Stimulated activated CD8-positive, alpha-beta memory T cell treated with anti-CD3 and anti-CD28 coated beads, Interleukin-12 subunit alpha, Interleukin-12 subunit beta, amount 100 ng/mL, for 24 hours (primary cell): ENCODE results near the gene LCNL1.
A peak's percentile ranks its signal among the peaks of the same experiment; 100 is the strongest.
"Not testable (repeated sequence)": the region's sequence is repeated elsewhere in the genome, so short reads cannot be mapped to it uniquely, and the experiment has no call there.

Source experiments
- DNase-seq: peaks from one replicate; pipeline ENCODE4 v3.0.0-alpha.2; 2020; ENCODE audit errors: extremely low read depth

LCNL1 gene

DNA sequence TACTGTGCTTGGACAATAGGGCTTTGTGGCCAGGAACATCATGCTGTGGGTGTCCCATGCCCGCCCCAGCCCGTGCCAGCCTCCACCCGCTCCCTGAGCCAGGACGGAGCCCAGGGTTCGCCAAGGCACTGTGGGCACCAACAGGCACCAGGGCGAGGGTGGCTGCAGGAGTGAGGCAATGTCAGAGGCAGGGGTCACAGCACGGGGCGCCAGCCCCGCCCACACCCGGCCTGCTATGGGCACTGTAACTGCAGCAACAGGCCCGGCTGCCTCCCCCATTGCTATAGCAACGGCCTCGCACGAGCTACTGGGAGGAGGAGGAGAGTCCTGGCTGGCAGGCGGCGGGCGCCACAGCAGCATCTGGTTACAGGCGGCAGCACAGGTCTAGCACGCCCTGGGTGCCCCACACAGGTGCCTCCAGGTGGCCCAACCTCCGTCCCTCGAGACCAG, 42.7 kb downstream of the LCNL1 start:
- no peak for DNase-seq

DNA sequence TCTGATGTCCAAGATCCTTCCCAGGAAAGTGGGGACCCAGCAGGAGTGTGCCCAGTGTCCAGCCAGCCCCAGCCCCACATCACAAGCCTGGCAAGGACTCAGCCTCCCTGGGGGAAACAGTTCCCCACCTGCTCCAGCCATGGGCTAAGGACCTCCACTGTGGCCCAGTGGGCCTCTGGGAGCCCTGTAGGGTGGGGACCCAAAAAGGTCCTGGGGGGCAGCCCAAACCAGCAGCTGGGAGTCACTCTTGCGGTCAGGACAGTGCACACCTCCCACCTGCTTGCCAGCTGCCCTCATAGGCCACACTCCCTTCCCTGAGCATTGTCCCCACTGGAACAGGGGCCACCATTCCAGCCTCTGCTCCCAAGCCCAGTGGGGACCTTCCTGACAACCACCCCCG, 43.6 kb downstream of the LCNL1 start:
- DNase-seq: no peak

DNA sequence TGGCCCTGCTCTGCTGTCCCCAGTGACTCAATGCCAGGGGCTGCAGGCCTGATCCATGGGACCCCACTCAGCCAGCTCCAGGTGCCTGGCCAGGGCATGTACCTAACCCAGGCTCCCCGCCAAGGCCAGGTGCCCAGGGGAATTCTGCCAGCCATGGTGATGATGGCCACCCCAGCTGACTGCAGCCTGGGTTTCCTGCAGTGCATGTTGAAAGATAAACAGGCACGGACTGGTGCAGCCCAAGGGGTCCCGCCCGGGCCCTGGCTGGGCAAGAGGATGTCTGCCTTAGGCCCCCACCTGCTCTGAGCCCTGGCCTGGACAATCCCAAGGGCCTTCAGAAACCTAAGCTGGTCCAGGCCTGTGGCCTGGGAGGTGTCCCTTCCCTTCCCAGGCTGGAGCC, 44.0 kb downstream of the LCNL1 start:
- DNase-seq: no peak

DNA sequence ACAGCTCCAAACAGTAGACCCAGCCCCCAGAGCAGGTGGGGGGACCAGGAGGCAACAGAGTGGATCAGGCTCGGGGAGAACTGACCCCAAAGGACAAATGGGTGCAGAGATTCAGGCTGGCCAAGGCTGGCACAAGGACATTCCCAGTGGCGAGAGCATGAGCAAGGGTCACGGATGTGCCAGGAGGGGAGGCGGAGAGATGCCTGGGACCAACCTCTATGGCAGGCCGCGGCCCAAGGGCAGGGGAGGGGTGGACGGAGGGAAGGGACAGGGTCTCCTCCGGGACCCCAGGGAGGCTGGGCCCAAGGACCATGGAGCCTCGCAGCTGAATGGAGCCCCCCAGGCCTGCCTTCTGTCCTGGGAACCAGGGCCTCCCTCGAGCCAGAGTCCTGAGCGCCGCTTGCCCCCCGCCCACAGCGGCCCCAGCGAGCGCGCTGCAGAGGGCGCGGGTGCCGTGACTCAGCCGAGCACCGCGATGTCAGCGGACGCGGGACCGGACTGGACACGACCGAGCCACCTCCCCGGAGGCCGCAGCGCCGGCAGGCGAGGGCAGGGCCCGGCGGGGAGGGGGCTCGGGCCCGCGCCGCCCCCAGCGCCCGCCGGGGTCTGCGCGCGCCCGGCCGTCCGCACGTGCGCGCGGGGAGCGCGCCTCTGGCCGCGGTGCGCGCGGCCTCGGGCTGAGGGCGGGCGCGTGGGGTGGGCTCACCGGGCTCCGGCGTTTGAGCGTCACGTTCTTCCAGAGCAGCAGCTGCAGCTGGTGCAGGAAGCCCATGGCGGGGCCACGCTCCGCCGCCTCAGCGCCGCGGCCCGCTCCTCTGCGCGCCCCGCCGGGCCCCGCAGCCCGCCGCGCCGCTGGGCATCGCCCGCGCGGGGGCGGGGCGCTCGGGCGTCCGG, 44.8 kb downstream of the LCNL1 start, which contains the start of gene ABCA2:
Gene ABCA2, minus strand, starts transcription at position 869 of the 894 bp plus-strand sequence. Its CDS starts 97 bp downstream, at position 772.
- DNase-seq: no peak

DNA sequence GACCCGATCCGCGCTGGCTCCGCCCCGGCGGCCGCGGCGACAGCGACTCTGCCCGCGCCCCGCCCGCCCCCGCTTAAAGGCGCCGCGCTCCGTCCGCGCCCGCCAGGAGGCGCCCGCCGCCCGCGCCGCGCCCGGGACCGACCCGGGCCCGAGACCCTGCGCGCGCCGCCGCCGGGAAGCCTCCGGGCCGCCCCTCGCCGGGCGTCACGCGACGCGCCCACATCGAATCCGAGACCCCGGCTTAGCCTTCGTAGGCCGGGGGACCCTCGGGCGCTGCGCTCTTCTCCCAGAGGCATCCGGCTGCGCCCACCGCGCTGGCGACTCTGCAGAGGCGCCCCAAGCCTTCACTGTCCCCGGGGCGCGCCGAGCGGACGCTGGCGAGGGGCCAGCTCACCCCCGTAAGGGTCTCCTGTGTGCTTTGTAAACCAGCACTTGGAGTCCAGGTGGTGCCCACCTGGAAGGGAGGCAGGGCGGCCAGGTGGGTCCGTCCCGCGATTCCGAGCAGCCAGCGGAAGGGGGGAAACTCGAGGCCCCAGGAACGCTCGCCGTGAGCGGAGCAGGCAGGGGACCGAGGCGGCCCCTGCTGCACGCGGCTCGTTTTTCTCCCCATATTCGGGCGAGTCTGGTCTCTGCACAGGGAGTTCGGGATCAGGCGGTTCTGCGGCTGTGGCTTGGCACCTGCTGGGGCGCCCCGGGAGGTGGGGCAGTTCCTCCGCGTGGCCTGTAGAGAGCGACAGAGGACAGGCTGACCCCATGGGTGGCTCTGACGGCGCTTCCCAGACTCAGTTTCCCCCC, 45.7 kb downstream of the LCNL1 start:
- peak; percentile 30 for DNase-seq

DNA sequence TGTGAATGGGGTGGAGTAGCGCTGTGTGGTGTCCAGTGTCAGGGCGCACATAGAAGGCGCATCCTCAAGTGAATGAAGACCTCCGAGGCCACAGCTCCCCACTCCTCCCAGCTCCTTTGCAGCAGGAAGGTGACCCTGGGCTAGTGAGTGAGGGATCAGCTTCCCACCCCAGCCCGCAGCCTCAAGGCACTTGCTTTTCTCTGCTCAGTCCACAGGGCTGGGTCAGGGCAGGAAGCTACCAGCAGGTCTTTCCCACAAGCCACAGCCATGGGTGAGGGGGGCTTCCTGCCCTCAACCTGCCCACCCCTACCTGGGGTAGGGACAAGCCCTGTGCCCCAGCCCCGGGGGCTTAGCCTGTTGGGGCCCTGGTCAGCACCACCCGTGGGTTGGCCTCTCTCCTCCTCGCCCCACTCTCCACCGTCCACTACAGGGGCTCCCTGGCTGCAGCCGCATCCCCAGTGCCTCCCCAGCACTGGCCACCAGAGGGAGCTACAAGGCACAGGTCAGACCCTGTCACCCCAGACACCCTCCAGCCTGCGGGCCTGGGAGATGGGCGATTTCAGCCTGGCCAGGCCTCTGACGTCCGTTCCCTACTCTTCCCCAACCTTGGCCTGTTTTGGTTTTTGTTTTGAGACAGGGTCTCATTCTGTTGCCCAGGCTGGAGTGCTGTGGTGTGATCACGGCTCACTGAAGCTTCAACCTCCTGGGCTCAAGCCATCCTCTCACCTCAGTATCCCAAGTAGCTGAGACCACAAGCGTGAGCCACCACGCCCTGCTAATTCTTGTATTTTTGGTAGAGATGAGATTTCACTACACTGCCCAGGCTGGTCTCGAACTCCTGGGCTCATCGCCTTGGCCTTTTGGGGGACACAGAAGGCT, 46.5 kb downstream of the LCNL1 start:
- DNase-seq: peak; percentile 47

DNA sequence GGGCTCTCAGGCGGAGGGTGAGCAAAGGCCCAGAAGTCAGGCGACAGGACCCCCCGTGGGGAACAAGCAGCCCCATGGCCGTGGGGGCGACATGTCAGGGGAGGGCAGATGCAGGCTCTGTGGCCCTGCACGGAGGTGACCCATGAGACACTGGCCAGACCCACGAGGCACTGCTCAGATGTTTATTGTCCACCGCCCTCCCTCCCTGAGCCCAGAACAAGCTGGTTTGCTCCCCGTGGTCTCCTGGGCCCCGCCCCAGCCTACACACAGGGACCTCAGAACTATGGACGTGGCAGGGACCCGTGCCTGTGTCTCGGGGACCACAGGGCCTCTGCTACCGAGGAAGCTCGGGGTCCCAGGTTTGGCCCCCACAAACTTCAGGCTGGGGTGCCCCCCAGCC, 47.2 kb downstream of the LCNL1 start:
- DNase-seq: no peak

DNA sequence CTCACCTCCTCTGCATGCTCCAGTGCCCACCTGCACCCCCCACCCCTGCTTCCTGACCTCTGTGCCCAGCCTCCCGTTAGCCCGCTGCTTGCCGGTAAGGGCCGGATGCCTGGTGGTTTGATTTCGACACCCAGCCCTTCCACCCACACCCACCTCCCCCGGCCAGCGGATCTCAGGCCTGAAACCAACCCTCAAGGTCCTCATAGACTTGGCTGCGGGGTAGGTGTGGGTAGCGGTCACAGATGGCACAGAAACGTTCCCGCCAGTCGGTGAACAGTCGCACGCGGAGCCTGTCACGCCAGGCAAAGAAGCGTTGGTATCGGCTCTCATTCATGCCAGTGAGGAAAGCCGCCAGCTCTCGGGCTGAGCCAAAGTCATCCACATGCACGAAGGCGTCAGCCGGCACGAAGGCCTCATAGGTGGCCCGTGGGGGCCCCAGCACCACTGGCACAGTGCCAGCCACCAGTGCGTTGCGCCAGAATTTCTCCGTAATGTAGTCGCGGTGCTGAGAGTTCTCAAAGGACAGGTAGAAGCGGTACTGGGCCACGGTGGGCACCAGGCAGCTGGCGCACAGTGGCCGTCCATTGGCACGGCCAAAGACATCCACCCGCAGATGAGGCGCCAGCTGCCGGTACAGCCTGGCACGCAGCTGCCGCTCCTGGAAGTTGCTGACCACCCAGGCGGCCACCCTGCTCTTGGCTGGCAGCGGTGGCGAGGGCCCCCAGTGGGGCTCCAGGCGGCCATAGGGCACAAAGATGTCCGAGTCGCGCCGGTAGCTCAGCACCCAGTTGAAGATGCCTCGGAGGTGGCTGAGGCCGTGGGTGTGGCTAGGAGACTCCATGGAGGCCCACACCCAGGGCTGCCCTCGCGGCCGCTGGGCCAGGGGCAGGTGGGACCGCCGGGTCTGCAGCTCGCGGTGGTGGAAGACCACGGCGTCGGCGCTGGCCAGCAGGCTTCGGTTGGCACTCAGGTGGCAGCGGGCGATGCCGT, 48.0 kb downstream of the LCNL1 start:
- no peak for DNase-seq

DNA sequence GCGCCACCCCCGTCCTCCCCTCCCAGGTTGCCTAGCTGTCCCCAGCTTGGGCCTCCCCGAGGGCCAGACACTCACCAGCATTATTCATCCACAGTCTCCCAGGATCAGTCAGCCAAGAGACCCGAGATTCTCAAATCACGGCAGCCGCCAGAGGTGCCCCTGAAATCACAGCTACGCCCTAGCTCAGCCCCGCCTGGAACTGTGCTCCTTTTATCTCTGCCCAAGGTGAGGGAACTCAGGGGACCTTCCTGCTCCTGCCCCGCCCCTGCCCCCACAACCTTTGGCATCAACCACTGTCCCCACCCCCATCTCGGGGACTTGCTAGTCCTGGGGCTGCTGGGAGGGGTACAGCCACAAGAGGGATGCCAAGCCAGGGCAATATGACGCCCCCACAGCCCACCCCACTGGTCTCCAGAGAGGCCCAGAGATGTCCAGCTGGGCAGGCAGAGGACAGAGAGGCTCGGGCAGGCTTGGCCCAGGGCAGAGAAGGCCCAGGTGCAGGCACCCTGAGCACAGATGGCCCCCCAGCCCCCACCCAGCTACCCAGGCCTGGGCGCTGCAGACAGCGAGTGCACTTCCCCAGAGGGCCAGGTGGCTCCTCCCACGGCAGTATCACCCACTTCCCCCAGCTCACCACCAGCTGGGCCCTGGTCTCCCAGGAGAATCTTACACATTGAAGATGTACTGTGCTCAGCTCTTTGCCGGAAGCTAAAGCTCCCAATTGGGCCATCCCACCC, 49.3 kb downstream of the LCNL1 start, which contains the start of gene FUT7:
Gene FUT7, minus strand, starts transcription at position 185 of the 737 bp plus-strand sequence. Its CDS starts 97 bp downstream, at position 88.
- no peak for DNase-seq

DNA sequence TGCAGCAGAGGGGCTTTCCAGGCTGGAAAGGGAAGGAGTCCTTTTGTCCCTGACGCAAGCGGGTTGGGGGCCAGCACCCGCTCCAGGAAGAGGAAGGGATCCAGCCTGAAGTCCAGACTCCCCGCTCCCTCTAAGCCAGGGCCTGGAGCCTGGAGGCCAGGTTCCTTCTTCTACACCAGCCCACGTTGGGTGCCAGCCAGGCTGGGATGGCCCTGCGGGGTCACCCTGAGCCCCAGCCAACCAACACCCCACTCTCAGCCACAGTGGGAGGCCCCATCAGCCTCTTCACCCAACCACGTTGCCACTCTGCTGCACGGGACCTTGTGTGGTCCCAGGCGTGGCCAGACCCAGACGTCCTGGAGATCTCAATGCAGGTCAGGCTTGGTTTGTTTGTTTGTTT, 50.1 kb downstream of the LCNL1 start:
- no peak for DNase-seq

DNA sequence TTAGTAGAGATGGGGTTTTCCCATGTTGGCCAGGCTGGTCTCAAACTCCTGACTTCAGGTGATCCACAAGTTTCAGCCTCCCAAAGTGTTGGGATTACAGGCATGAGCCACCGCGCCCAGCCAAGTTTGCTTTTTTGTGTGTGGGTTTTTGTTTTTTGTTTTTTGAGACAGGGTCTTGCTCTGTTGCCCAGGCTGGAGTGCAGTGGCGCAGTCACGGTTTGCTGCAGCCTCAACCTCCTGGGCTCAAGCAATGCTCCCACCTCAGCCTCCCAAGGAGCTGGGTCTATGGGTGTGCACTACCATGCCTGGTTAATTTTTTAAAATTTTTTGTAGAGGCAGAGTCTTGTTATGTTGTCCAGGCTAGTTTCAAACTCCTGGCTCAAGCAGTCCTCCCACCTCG, 50.7 kb downstream of the LCNL1 start:
- not testable (repeated sequence) for DNase-seq

DNA sequence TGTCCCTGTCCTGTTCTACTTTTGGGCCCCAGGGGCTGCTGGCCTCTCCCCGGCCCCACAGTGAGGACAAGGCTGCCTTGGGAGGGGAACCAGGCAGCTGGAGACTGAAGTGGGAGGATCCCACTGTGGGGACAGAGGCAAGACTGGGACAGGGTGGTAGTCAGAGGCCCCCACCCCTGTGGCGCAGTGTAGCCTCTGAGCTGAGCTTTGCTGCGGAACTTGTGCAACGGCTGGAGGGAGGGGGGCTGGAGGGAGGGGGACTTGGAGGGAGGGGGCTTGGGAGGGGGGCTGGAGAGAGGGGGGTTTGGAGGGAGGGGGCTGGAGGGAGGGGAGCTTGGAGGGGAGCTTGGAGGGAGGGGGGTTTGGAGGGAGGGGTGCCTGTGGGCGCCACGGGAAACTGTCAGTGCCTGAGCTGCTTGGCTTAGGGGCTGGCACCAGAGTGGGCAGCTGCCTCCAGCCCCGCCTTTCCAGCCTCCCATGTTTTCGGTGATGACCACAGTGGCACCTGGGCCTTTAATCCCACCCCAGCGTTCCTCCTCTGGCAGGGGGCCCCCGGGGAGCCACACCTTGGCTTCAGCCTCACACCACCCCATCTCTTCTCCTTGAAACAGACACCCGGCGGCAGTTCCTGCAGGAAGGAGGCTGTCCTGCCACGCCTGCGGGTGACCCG, 51.4 kb downstream of the LCNL1 start:
- no peak for DNase-seq

DNA sequence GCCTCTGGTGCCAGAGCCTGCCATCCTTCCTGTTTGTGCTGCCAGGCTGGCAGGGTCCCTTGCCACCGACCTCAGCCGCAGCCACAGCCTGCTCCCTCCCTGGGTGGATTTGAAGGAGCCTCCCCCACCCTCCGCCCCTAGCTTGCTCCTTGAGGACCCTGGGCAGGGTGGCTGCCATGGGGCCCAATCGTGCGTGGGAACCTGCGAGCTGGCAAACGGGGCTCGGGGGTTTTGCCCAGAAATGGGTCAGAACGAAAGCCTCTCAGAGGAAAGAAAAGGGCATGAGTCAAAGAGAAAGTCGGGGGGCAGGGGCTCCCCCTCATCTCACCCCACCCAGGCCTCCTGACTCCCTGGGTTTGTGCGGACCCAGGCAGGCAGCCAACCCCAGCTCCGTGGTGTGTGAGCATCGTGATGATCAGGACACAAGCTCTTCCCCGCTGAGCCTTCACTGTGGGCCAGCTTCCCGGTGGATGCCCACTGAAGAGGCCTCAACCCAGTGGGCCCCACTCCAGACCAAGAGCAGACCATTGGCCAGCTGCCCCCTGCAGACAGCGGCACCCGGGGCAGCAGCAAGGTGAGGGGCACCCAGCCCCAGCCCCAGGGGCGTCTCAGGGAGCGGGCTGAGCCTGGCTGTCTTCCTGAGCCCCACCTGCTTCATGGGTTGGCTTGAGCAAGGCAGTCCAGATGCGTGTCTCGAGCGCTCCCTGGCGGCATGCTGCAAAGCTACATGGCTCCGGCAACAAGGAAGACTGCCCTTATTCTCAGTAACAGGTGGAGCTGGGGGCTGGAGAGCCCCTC, 52.1 kb downstream of the LCNL1 start:
- DNase-seq: peak; percentile 66
